ENCODE data around the gene PPP2R3A.
A peak's percentile ranks its signal among the peaks of the same experiment; 100 is the strongest.
"Not testable (repeated sequence)": the region's sequence is repeated elsewhere in the genome, so short reads cannot be mapped to it uniquely, and the experiment has no call there.

Gene PPP2R3A
- total RNA-seq: 1.0 to 1.4 reads per million in 2 experiments

GRCh38 chr3:135965506-135966270 lies at the start of gene PPP2R3A:
PPP2R3A (plus strand) TSS chr3:135965728; CDS start chr3:136001499, 35,771 bp downstream.
- DNase-seq (ENCODE audit: low read depth): peak; percentile 38

- no peak for DNase-seq (ENCODE audit: low read depth)
Measured at GRCh38 chr3:135916310-135916709, 49.2 kb upstream of the PPP2R3A start.

GRCh38 chr3:135917076-135917475 lies 48.5 kb upstream of the PPP2R3A start:
- DNase-seq (ENCODE audit: low read depth): no peak

- no peak for DNase-seq (ENCODE audit: low read depth)
Measured at GRCh38 chr3:135917927-135918597, 47.5 kb upstream of the PPP2R3A start.

- no peak for DNase-seq (ENCODE audit: low read depth)
Measured at GRCh38 chr3:135918600-135918999, 46.9 kb upstream of the PPP2R3A start.

- DNase-seq (ENCODE audit: low read depth): no peak
Measured at GRCh38 chr3:135920275-135920674, 45.3 kb upstream of the PPP2R3A start.

GRCh38 chr3:135922903-135923250 lies 42.7 kb upstream of the PPP2R3A start:
- no peak for DNase-seq (ENCODE audit: low read depth)

GRCh38 chr3:135924506-135924905 lies 41.0 kb upstream of the PPP2R3A start:
- no peak for DNase-seq (ENCODE audit: low read depth)

GRCh38 chr3:135926664-135927063 lies 38.9 kb upstream of the PPP2R3A start:
- DNase-seq (ENCODE audit: low read depth): no peak

- no peak for DNase-seq (ENCODE audit: low read depth)
Measured at GRCh38 chr3:135927155-135927554, 38.4 kb upstream of the PPP2R3A start.

- DNase-seq (ENCODE audit: low read depth): no peak
Measured at GRCh38 chr3:135929670-135930069, 35.9 kb upstream of the PPP2R3A start.

GRCh38 chr3:135930255-135930654 lies 35.3 kb upstream of the PPP2R3A start:
- no peak for DNase-seq (ENCODE audit: low read depth)

GRCh38 chr3:135935171-135935570 lies 30.4 kb upstream of the PPP2R3A start:
- not testable (repeated sequence) for DNase-seq (ENCODE audit: low read depth)

- DNase-seq (ENCODE audit: low read depth): not testable (repeated sequence)
Measured at GRCh38 chr3:135937766-135938165, 27.8 kb upstream of the PPP2R3A start.

GRCh38 chr3:135944831-135945230 lies 20.7 kb upstream of the PPP2R3A start:
- no peak for DNase-seq (ENCODE audit: low read depth)

GRCh38 chr3:135950941-135951340 lies 14.6 kb upstream of the PPP2R3A start:
- no peak for DNase-seq (ENCODE audit: low read depth)

- no peak for DNase-seq (ENCODE audit: low read depth)
Measured at GRCh38 chr3:135964160-135964955, 1.2 kb upstream of the PPP2R3A start.

GRCh38 chr3:135965129-135965505 lies 411 bp upstream of the PPP2R3A start:
- no peak for DNase-seq (ENCODE audit: low read depth)

GRCh38 chr3:135966271-135966961 lies 888 bp downstream of the PPP2R3A start:
- no peak for DNase-seq (ENCODE audit: low read depth)

GRCh38 chr3:135966962-135967274 lies 1.4 kb downstream of the PPP2R3A start:
- DNase-seq (ENCODE audit: low read depth): no peak

GRCh38 chr3:135967867-135968266 lies 2.3 kb downstream of the PPP2R3A start:
- DNase-seq (ENCODE audit: low read depth): no peak

- DNase-seq (ENCODE audit: low read depth): no peak
Measured at GRCh38 chr3:135970506-135971116, 5.1 kb downstream of the PPP2R3A start.

All from T follicular helper cell (primary cell).